Neuronal stem cell (in vitro differentiated cells): Measurements from ENCODE around the gene SLC2A9.
"Not testable (repeated sequence)": the region's sequence is repeated elsewhere in the genome, so short reads cannot be mapped to it uniquely, and the experiment has no call there.

ENCODE experiments used
- DNase-seq: peaks from one replicate; pipeline ENCODE4 v3.0.0-alpha.2; 2013; ENCODE audit warnings: low spot score
- H2AFZ ChIP-seq: one replicate; pipeline ENCODE4 v1.6.1; 2013; ENCODE audit warnings: mild to moderate bottlenecking, low read length, inconsistent platforms
- H2AK5ac ChIP-seq: 2 replicates; pipeline ENCODE4 v1.6.1; 2013; ENCODE audit warnings: low read depth, mild to moderate bottlenecking, inconsistent platforms, low read length, moderate library complexity, mixed read lengths
- H2BK120ac ChIP-seq: 2 replicates; pipeline ENCODE4 v1.6.1; 2013; ENCODE audit warnings: low read depth, mild to moderate bottlenecking, inconsistent platforms, low read length, moderate library complexity, mixed read lengths
- H2BK12ac ChIP-seq: one replicate; pipeline ENCODE4 v1.6.1; 2013; ENCODE audit warnings: low read length, inconsistent platforms
- H2BK15ac ChIP-seq: 2 replicates; pipeline ENCODE4 v1.6.1; 2013; ENCODE audit warnings: mild to moderate bottlenecking, low read length, inconsistent platforms, mixed read lengths
- H2BK5ac ChIP-seq: one replicate; pipeline ENCODE4 v1.6.1; 2013; ENCODE audit warnings: inconsistent platforms, mild to moderate bottlenecking, low read length, moderate library complexity
- H3K14ac ChIP-seq: one replicate; pipeline ENCODE4 v1.6.1; 2013; ENCODE audit warnings: low read length, inconsistent platforms
- H3K18ac ChIP-seq: 2 replicates; pipeline ENCODE4 v1.6.1; 2013; ENCODE audit warnings: low read length, inconsistent platforms
- H3K23ac ChIP-seq: 2 replicates; pipeline ENCODE4 v1.6.1; 2013; ENCODE audit warnings: low read depth, mild to moderate bottlenecking, mixed read lengths, low read length, inconsistent platforms; ENCODE audit not compliant: poor library complexity
- H3K27ac ChIP-seq: replicated peaks from 3 replicates; pipeline ENCODE4 v1.5.1; 2013; ENCODE audit warnings: low read length, inconsistent platforms
- H3K27me3 ChIP-seq, 3 experiments: 2 replicates each; pipeline ENCODE4 v1.6.1; 2013; ENCODE audit warnings: low read length in 3 of 3, mild to moderate bottlenecking in 2 of 3, inconsistent platforms in 1 of 3, low read depth in 1 of 3, mixed read lengths in 1 of 3, moderate library complexity in 1 of 3; ENCODE audit not compliant: control insufficient read depth in 3 of 3, insufficient read depth in 3 of 3
- H3K36me3 ChIP-seq, 2 donors: replicated peaks in 1 of 2; 2 replicates each; pipeline ENCODE4 v1.6.1; 2013; ENCODE audit warnings: low read length in 2 of 2; ENCODE audit not compliant: control insufficient read depth in 2 of 2, insufficient read depth in 2 of 2
- H3K4ac ChIP-seq: 2 replicates; pipeline ENCODE4 v1.6.1; 2013; ENCODE audit warnings: inconsistent platforms, mild to moderate bottlenecking, low read length, moderate library complexity
- H3K4me1 ChIP-seq, 2 donors: 1 replicate in 1 of 2; 2 replicates in 1 of 2; pipeline ENCODE4 v1.6.1; 2013; ENCODE audit warnings: low read length in 2 of 2, low read depth in 1 of 2; ENCODE audit not compliant: control insufficient read depth in 2 of 2, insufficient read depth in 1 of 2
- H3K4me2 ChIP-seq: one replicate; pipeline ENCODE4 v1.6.1; 2013; ENCODE audit warnings: mild to moderate bottlenecking, low read length, inconsistent platforms; ENCODE audit not compliant: insufficient read depth, poor library complexity, severe bottlenecking
- H3K4me3 ChIP-seq, 2 donors: 2 replicates each; pipeline ENCODE4 v1.5.1; 2013; ENCODE audit warnings: low read length in 2 of 2, mild to moderate bottlenecking in 2 of 2, inconsistent platforms in 1 of 2, moderate library complexity in 1 of 2
- H3K79me1 ChIP-seq: one replicate; pipeline ENCODE4 v1.6.1; 2013; ENCODE audit warnings: low read depth, mild to moderate bottlenecking, inconsistent platforms, low read length, moderate library complexity
- H3K9ac ChIP-seq: one replicate; pipeline ENCODE4 v1.6.1; 2013; ENCODE audit warnings: mild to moderate bottlenecking, low read depth, low read length, inconsistent platforms; ENCODE audit not compliant: poor library complexity
- H3K9me3 ChIP-seq, 2 donors: replicated peaks in 1 of 2; 2 replicates each; pipeline versions ENCODE3 to v1.6.1; 2013; ENCODE audit warnings: low read length in 2 of 2, mild to moderate bottlenecking in 2 of 2, inconsistent platforms in 1 of 2, low read depth in 1 of 2, mixed read lengths in 1 of 2, moderate library complexity in 1 of 2; ENCODE audit not compliant: control insufficient read depth in 2 of 2, insufficient read depth in 1 of 2
- H4K8ac ChIP-seq: one replicate; pipeline ENCODE4 v1.6.1; 2013; ENCODE audit warnings: low read depth, mild to moderate bottlenecking, inconsistent platforms, low read length, moderate library complexity
- H4K91ac ChIP-seq: one replicate; pipeline ENCODE4 v1.6.1; 2013; ENCODE audit warnings: low read length, low read depth, mild to moderate bottlenecking, inconsistent platforms; ENCODE audit not compliant: poor library complexity
- WGBS, 2 donors: extraction: QIAGEN DNeasy Blood & Tissue Kit; methylation state at CpG; one replicate each; pipeline ENCODE4 v1.1.7; 2013; ENCODE audit warnings: missing lambda C conversion rate in 2 of 2, mixed read lengths in 1 of 2; ENCODE audit not compliant: insufficient read length in 2 of 2, insufficient replicate concordance in 1 of 2; ENCODE audit errors: extremely low coverage in 2 of 2; 5-methylcytosine and 5-hydroxymethylcytosine counted together

The SLC2A9 gene

GRCh38 chr4:9900633-9901032 is 120.7 kb downstream of the SLC2A9 start:
- not testable (repeated sequence) for H3K9me3 ChIP-seq, H4K91ac ChIP-seq, DNase-seq, H2AK5ac ChIP-seq, H2BK120ac ChIP-seq, H3K4me3 ChIP-seq, H4K8ac ChIP-seq, H3K18ac ChIP-seq, H3K4me2 ChIP-seq, H3K4ac ChIP-seq, H3K4me1 ChIP-seq, H3K23ac ChIP-seq, H3K79me1 ChIP-seq, H3K36me3 ChIP-seq, H2BK5ac ChIP-seq, H3K14ac ChIP-seq, H3K9ac ChIP-seq, H2BK12ac ChIP-seq, H2AFZ ChIP-seq, H3K27me3 ChIP-seq, H2BK15ac ChIP-seq, H3K27ac ChIP-seq
- no CpG with 5 or more reads among the region's 4 CpGs for WGBS, 2 donors

- Histone ChIP-seq H4K8ac (no peak overlapping the region), H3K23ac (no peak overlapping the region), H2BK120ac (no peak overlapping the region), H2AK5ac (no peak overlapping the region), H2BK5ac (no peak overlapping the region), H3K79me1 (no peaks in the 10 kb centered on the region), H2BK15ac (no peak overlapping the region), H3K4ac (no peak overlapping the region), H3K27ac (no peak overlapping the region), H2BK12ac (no peak overlapping the region), H3K4me3 (no peak overlapping the region), H3K27me3 (peaks cover 0 to 3% (median 0%) of the 10 kb centered on the region in 3 experiments), H3K9ac (no peak overlapping the region), H3K14ac (no peak overlapping the region), H2AFZ (no peak overlapping the region), H3K36me3 (no peaks in the 10 kb centered on the region), H4K91ac (no peak overlapping the region), H3K18ac (no peak overlapping the region), H3K9me3 (no peaks in the 10 kb centered on the region), H3K4me2 (no peak overlapping the region), H3K4me1 (peaks cover 0 to 3% of the 10 kb centered on the region in 2 donors)
- DNase-seq = no peak
- no CpG with 5 or more reads among the region's 5 CpGs for WGBS, 2 donors
Measured at GRCh38 chr4:9899306-9900055, 121.8 kb downstream of the SLC2A9 start.

GRCh38 chr4:9898596-9899305 is 122.5 kb downstream of the SLC2A9 start:
- Histone ChIP-seq H2BK15ac (no peak overlapping the region), H3K4me2 (no peak overlapping the region), H3K79me1 (no peaks in the 10 kb centered on the region), H4K91ac (no peak overlapping the region), H3K9me3 (no peaks in the 10 kb centered on the region), H2AFZ (no peak overlapping the region), H3K4ac (no peak overlapping the region), H3K23ac (no peak overlapping the region), H3K4me1 (peaks cover 0 to 3% of the 10 kb centered on the region in 2 donors), H2BK5ac (no peak overlapping the region), H3K27ac (no peak overlapping the region), H2BK12ac (no peak overlapping the region), H3K36me3 (no peaks in the 10 kb centered on the region), H3K9ac (no peak overlapping the region), H4K8ac (no peak overlapping the region), H3K4me3 (no peak overlapping the region), H2BK120ac (no peak overlapping the region), H3K27me3 (peaks cover 0 to 3% (median 0%) of the 10 kb centered on the region in 3 experiments), H2AK5ac (no peak overlapping the region), H3K14ac (no peak overlapping the region), H3K18ac (no peak overlapping the region)
- DNase-seq = peak; percentile 49
- no CpG with 5 or more reads among the region's 9 CpGs for WGBS, 2 donors

GRCh38 chr4:9895333-9895705 is 126.0 kb downstream of the SLC2A9 start:
- Histone ChIP-seq H2BK12ac (no peak overlapping the region), H2AFZ (no peak overlapping the region), H3K27me3 (peaks cover 0 to 3% (median 0%) of the 10 kb centered on the region in 3 experiments), H3K4ac (no peak overlapping the region), H3K23ac (no peak overlapping the region), H3K27ac (no peak overlapping the region), H2BK5ac (no peak overlapping the region), H3K18ac (no peak overlapping the region), H3K14ac (no peak overlapping the region), H3K36me3 (no peaks in the 10 kb centered on the region), H3K4me1 (no peaks in the 10 kb centered on the region), H3K79me1 (no peaks in the 10 kb centered on the region), H3K4me3 (no peak overlapping the region), H3K4me2 (no peak overlapping the region), H2BK15ac (no peak overlapping the region), H4K91ac (no peak overlapping the region), H3K9ac (no peak overlapping the region), H4K8ac (no peak overlapping the region), H2BK120ac (no peak overlapping the region), H2AK5ac (no peak overlapping the region), H3K9me3 (no peaks in the 10 kb centered on the region)
- no CpG with 5 or more reads among the region's 4 CpGs for WGBS, 2 donors
- DNase-seq = no peak
